SIG-M5 treated with dmso at 0.1 percent for 504 hours (cell line): Measurements from ENCODE around the gene NUTM2A.
A peak's percentile ranks its signal among the peaks of the same experiment; 100 is the strongest.
"Not testable (repeated sequence)": the region's sequence is repeated elsewhere in the genome, so short reads cannot be mapped to it uniquely, and the experiment has no call there.

Source experiments
- DNase-seq: peaks from one replicate; lab custom pipeline; 2025; ENCODE audit not compliant: unreplicated experiment; lab: John Stamatoyannopoulos, UW

Gene NUTM2A, protein sequence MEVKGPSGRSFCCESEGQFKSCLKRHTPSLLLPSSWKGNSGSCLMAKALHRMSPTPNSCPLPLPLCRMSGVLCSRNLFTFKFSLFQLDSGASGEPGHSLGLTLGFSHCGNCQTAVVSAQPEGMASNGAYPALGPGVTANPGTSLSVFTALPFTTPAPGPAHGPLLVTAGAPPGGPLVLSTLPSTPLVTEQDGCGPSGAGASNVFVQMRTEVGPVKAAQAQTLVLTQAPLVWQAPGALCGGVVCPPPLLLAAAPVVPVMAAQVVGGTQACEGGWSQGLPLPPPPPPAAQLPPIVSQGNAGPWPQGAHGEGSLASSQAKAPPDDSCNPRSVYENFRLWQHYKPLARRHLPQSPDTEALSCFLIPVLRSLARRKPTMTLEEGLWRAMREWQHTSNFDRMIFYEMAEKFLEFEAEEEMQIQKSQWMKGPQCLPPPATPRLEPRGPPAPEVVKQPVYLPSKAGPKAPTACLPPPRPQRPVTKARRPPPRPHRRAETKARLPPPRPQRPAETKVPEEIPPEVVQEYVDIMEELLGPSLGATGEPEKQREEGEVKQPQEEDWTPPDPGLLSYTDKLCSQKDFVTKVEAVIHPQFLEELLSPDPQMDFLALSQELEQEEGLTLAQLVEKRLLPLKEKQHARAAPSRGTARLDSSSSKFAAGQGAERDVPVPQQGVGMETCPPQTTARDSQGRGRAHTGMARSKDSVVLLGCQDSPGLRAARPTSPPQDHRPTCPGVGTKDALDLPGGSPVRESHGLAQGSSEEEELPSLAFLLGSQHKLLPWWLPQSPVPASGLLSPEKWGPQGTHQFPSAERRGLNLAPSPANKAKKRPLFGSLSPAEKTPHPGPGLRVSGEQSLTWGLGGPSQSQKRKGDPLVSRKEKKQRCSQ

GRCh38 chr10:87225148-87225547 lies at the start of gene NUTM2A:
Gene NUTM2A, plus strand, starts transcription at chr10:87225448. Its CDS starts 383 bp downstream, at chr10:87225831.
- DNase-seq: not testable (repeated sequence)

DNA sequence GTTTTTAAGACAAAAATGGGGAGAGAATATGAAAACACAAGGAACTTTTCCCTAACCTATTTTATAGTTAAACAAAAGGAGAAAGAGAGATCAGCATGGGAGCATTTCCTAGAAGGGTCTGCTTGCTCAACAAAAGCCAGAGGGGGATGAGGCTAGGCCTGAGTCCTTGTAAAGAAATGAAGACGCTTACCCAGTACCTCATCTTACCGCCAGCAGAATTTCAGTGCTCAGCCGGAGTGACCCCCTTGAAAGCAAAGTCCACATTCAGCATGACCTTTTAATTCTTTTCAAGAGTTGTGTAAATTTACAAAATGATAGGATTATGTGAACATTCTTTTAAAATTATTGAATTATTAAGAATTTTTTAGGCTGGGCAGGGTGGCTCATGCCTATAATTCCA lies 47.7 kb upstream of the NUTM2A start:
- not testable (repeated sequence) for DNase-seq

DNA sequence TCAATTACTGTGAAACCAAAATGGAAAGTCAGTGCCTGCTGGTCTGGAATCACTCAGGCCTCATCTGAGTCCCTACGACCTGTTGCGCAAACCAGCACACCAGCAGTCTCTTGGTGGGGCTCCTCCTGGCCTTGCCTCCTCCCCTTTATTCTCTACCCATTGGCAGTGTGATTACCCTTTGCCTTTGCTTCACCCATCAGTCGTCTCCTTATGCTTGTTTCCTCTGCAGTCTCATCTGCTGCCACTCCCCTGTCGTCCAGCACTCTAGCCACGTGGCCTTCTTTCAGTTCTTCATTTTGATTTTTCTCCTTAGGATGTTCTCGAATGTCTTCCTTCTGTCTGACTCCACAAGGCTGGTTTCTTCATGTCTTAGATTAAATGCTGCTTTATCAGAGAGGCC lies 40.8 kb upstream of the NUTM2A start:
- DNase-seq: peak; percentile 71

DNA sequence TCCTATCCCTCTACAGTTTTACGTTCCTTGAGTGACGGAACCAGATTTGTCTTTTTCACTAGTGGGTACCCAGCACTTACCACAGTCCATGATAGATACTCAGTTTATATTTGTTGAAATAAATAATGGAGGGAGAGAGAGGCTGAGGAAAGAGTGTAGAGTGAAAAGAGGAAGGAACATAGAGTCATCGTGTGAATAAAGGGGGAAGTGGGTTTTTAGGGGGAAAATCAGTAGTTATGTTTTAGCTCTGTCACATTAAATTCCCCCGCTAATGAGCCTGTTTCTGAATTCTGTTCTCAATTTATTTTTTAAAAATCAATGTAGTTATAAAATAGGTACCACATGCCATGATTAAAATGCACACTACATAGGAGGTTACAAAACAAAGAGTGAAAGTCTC lies 39.2 kb upstream of the NUTM2A start:
- DNase-seq: peak; percentile 4

GRCh38 chr10:87187573-87187972 lies 37.7 kb upstream of the NUTM2A start:
- not testable (repeated sequence) for DNase-seq

- not testable (repeated sequence) for DNase-seq
Observed at GRCh38 chr10:87191841-87192240, 33.4 kb upstream of the NUTM2A start.

DNA sequence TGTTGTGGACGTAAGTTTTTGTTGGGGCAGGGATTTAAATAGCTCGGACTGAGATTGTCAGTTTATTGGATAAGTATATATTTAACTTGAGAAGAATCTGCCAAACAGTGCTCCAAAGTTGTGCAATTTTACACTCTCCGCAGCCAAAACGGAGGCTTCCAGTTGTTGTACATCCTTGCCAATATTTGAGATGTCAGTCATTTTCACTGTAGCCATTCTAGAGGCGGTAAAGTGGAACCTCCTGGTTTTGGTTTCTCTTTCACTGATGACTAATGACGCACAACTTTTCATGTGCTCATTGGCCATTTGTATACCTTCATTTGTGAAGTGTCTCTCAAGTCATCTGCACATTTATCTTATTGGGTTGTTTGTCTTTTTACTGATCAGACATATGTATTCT lies 24.3 kb upstream of the NUTM2A start:
- DNase-seq: peak; percentile 34

- not testable (repeated sequence) for DNase-seq
Observed at GRCh38 chr10:87204801-87205200, 20.4 kb upstream of the NUTM2A start.

DNA sequence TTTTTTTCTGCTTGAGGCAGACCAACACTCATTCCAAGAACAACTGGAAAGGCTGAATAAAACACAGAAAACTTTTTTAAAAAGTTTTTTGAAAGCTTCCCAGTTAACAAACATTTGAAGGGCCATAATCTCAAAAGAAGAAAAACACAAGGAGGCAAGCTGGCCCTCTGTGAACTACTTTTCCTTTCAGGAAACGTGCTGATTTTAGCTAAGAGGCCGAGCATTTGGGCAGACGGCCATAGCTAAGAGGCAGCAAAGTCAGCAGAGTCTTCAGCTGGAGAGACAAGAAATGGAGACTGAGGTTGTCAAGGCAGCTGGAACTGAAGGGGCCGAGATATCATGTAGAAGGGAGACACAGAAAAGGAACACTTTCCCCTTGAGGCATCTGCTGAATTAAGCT lies 18.3 kb upstream of the NUTM2A start:
- not testable (repeated sequence) for DNase-seq

- DNase-seq: not testable (repeated sequence)
Observed at GRCh38 chr10:87210309-87210708, 14.9 kb upstream of the NUTM2A start.

DNA sequence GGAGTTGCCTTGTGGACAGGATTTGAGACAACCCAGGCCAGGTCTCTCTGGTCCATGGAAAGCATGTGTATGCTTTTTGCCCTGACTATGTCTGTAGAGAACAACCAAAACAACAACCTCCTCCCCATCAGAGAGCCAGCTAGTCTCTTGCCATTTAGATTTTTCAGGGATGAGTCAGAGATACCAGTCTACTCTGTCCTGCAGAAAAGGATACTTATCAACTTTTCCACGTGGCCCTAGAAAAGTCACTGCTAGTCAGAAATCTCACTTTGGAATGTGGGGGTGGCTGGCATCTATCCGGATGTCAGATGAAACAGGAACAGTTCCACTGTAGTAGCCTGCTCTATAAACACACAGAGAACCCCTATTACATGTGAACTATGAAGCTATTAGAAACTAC lies 13.4 kb upstream of the NUTM2A start:
- DNase-seq: not testable (repeated sequence)

DNA sequence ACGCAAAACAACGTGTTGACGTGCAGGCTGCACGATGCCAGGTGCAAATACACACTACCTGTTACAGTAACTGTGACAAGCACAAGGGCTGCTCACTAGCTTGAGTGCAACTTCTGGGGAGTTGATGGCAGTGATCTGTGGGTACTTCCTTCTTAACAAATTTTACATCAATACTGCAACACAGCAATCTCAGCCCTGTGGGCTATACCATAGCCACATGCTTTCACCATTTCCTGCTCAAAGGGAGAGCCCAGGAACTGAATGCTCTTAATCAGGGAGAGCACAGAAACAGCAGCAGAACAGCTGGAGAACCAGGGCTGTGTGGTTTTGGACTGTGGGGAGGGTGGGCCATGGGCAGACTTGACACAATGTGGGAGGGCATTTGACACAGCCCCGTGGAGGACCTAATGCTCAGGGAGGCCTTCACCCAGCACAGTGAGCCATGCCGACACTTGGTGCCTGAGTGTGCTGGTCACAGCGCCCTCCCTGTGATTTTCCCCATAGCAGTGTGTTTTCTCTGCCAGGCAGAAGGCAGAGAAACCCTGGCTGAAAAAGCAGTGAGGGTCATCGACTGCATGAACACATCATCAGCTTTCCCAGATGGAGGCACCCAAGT lies 12.0 kb upstream of the NUTM2A start:
- not testable (repeated sequence) for DNase-seq

- DNase-seq: not testable (repeated sequence)
Observed at GRCh38 chr10:87213806-87214205, 11.4 kb upstream of the NUTM2A start.

DNA sequence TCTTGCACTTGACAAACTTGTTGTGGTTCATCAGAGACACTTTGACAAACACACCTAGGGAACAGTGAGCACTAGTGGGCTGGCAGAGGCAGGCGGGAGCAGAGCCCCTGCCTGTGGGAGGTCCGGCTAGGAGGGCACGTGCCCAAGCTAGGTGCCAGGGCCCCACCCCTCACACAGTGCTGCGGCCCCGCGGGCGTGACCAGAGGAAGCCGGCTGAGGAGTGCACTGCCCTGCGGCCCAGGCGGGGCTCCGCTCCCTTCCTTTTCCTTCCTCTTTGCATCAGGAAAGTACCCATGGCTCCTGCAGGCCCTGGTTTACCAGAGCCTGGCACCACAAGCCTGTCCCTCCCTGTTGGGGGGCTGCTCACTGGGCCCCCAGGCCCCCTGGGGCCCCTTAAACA lies 9.1 kb upstream of the NUTM2A start:
- not testable (repeated sequence) for DNase-seq

GRCh38 chr10:87219370-87219769 lies 5.9 kb upstream of the NUTM2A start:
- DNase-seq: not testable (repeated sequence)

- DNase-seq: not testable (repeated sequence)
Observed at GRCh38 chr10:87222789-87223188, 2.5 kb upstream of the NUTM2A start.

GRCh38 chr10:87228247-87228646 lies 3.0 kb downstream of the NUTM2A start:
- DNase-seq: not testable (repeated sequence)

GRCh38 chr10:87229211-87229610 lies 4.0 kb downstream of the NUTM2A start:
- not testable (repeated sequence) for DNase-seq

DNA sequence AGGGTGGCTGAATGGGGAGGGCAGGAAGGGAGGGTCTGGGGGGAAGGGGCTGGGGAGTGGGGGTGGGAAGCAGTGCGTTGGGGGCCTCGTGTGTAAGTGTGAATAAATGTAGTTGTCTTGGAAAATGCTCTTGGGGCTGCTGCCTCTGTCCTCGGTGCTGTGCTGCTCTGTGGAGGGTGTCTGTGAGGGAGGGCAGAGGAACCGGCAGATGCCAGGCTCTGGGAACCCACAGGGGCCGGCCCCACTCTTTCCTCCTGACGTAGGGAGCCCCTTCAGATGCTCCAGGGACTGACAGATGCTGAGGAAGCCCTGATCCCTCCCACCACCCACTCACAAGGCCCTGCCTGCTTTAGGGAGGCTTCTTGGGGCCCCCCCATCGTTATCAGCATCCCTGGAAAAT lies 9.6 kb downstream of the NUTM2A start:
- not testable (repeated sequence) for DNase-seq

- DNase-seq: not testable (repeated sequence)
Observed at GRCh38 chr10:87237244-87237643, 12.0 kb downstream of the NUTM2A start.

GRCh38 chr10:87239346-87239808 lies 14.1 kb downstream of the NUTM2A start:
- DNase-seq: not testable (repeated sequence)
